NB4 (cell line): ENCODE results near the gene NUP85.

Experiments
- CTCF ChIP-seq: IDR thresholded peaks from one replicate; pipeline ENCODE4 v1.5.1; 2012; ENCODE audit warnings: low read depth, low read length
- POLR2A ChIP-seq: IDR thresholded peaks from 2 replicates; pipeline ENCODE4 v1.6.1; 2011; ENCODE audit warnings: mild to moderate bottlenecking; ENCODE audit not compliant: insufficient read length; ENCODE audit errors: extremely low read depth

GRCh38 chr17:75207760-75208159 lies 2.3 kb downstream of the NUP85 start:
- TF ChIP-seq CTCF (no peak), POLR2A (no peak)
